Endothelial cell of umbilical vein (primary cell): Measurements from ENCODE around the gene BORA. TPM values are rescaled to one million over a fixed set of nuclear protein-coding genes. Genes with fewer than 3 reads are reported as not detected.

Source experiments
- BruUV-seq: library from RNA; stranded (reverse); fragments of 400-500 nt; replicated peaks from 2 replicates; lab custom pipeline; 2021; lab: Mats Ljungman, UMichigan
- CTCF ChIA-PET: fragments of 300-600, 350-600 bp; sonication (Branson Sonifier 250); formaldehyde crosslinking; loops from one replicate; lab custom pipeline; 2021; ENCODE audit warnings: antibody characterized with exemption, inconsistent platforms; lab: Charles Lee
- POLR2A ChIA-PET: fragments of 300-600, 350-600 bp; sonication (Branson Sonifier 250); formaldehyde crosslinking; loops from one replicate; lab custom pipeline; 2021; ENCODE audit warnings: antibody characterized with exemption, inconsistent platforms; lab: Charles Lee
- DNase-seq: peaks from one replicate; pipeline ENCODE4 v3.0.0-alpha.2; 2011; ENCODE audit warnings: low read depth, low spot score
- FAIRE-seq: peaks from 2 replicates; lab custom pipeline; 2011; peaks lifted over from hg19 to GRCh38; lab: Jason Lieb, UNC
- H2AFZ ChIP-seq: 2 replicates; pipeline ENCODE4 v1.6.0; 2012; ENCODE audit warnings: low read depth, low read length, control low read depth, inconsistent platforms
- H3K27ac ChIP-seq: 2 replicates; pipeline ENCODE4 v1.5.1; 2011; ENCODE audit warnings: low read depth, mild to moderate bottlenecking, control low read depth, low read length, moderate library complexity; ENCODE audit not compliant: insufficient read depth
- H3K27me3 ChIP-seq, 2 experiments: 2 replicates each; pipeline versions ENCODE4 v1.6.0 to v1.6.1; 2011; ENCODE audit warnings: low read length in 2 of 2, mixed read lengths in 1 of 2; ENCODE audit not compliant: control insufficient read depth in 2 of 2, insufficient read depth in 2 of 2
- H3K36me3 ChIP-seq, 2 experiments: 2 replicates in 1 of 2; 3 replicates in 1 of 2; pipeline ENCODE4 v1.5.1; 2011; ENCODE audit warnings: low read length in 2 of 2, mild to moderate bottlenecking in 1 of 2, moderate library complexity in 1 of 2; ENCODE audit not compliant: control insufficient read depth in 2 of 2, insufficient read depth in 2 of 2; ENCODE audit errors: extremely low read depth in 1 of 2
- H3K4me1 ChIP-seq: 3 replicates; pipeline ENCODE4 v1.5.1; 2011; ENCODE audit warnings: mild to moderate bottlenecking, low read length; ENCODE audit not compliant: control insufficient read depth, insufficient read depth; ENCODE audit errors: extremely low read depth
- H3K4me2 ChIP-seq: 2 replicates; pipeline ENCODE4 v1.6.1; 2011; ENCODE audit warnings: low read length, control low read depth, mixed read lengths; ENCODE audit not compliant: insufficient read depth
- H3K4me3 ChIP-seq, 3 experiments: fragments of 200-600 bp in 1 of 3; sonication (generic), shearing (Covaris generic) in 1 of 3; replicated peaks in 1 of 3; 2 replicates each; pipeline ENCODE4 v1.5.1; 2011 to 2016; ENCODE audit warnings: control low read depth in 3 of 3, low read length in 3 of 3, mild to moderate bottlenecking in 2 of 3, inconsistent platforms in 1 of 3, low read depth in 1 of 3, moderate library complexity in 1 of 3; ENCODE audit not compliant: insufficient read depth in 1 of 3
- H3K79me2 ChIP-seq: 2 replicates; pipeline ENCODE4 v1.6.0; 2012; ENCODE audit warnings: low read length, inconsistent platforms; ENCODE audit not compliant: control insufficient read depth, insufficient read depth
- H3K9ac ChIP-seq: replicated peaks from 2 replicates; pipeline ENCODE3; 2011; ENCODE audit warnings: low read length, control low read depth; ENCODE audit not compliant: insufficient read depth; ENCODE audit errors: extremely low read depth
- H3K9me1 ChIP-seq: replicated peaks from 3 replicates; pipeline ENCODE4 v1.6.0; 2011; ENCODE audit warnings: mild to moderate bottlenecking, low read length; ENCODE audit not compliant: control insufficient read depth, insufficient read depth; ENCODE audit errors: extremely low read depth
- H3K9me3 ChIP-seq: replicated peaks from 2 replicates; pipeline ENCODE4 v1.5.1; 2012; ENCODE audit warnings: low read length, inconsistent platforms; ENCODE audit not compliant: control insufficient read depth, insufficient read depth
- H4K20me1 ChIP-seq: replicated peaks from 2 replicates; pipeline ENCODE3; 2011; ENCODE audit warnings: mild to moderate bottlenecking, low read length; ENCODE audit not compliant: control insufficient read depth, insufficient read depth; ENCODE audit errors: extremely low read depth
- EZH2 ChIP-seq: IDR thresholded peaks from 2 replicates; pipeline ENCODE4 v1.6.1; 2012; ENCODE audit warnings: borderline replicate concordance, low read depth, mild to moderate bottlenecking, moderate library complexity, low read length, inconsistent platforms; ENCODE audit not compliant: severe bottlenecking
- FOS ChIP-seq: IDR thresholded peaks from 2 replicates; pipeline ENCODE4 v1.6.1; 2011; ENCODE audit warnings: mild to moderate bottlenecking, low read length, moderate library complexity, borderline replicate concordance; ENCODE audit not compliant: insufficient read depth
- GATA2 ChIP-seq: IDR thresholded peaks from 2 replicates; pipeline ENCODE4 v1.7.0; 2011; ENCODE audit warnings: low read depth, mild to moderate bottlenecking, moderate library complexity, mixed read lengths, low read length; ENCODE audit not compliant: insufficient read length, insufficient read depth
- JUN ChIP-seq: IDR thresholded peaks from 2 replicates; pipeline ENCODE4 v1.6.1; 2011; ENCODE audit warnings: borderline replicate concordance, low read depth; ENCODE audit not compliant: insufficient read length, insufficient read depth
- MYC ChIP-seq: IDR thresholded peaks from one replicate; pipeline ENCODE4 v1.6.1; 2011; ENCODE audit warnings: mild to moderate bottlenecking, low read depth, low read length
- POLR2A ChIP-seq: IDR thresholded peaks from 2 replicates; pipeline ENCODE4 v1.6.1; 2012; ENCODE audit warnings: low read depth, mild to moderate bottlenecking, control low read depth, low read length
- POLR2AphosphoS5 ChIP-seq: IDR thresholded peaks from 2 replicates; pipeline ENCODE4 v1.6.1; 2012; ENCODE audit warnings: low read depth, mild to moderate bottlenecking, control low read depth, low read length, moderate library complexity; ENCODE audit not compliant: insufficient read depth
- dilution Hi-C: fragments of 300-500 bp; cut with MboI; formaldehyde crosslinking; loops from one replicate; pipeline ENCODE4 v1.15.0; 2019; ENCODE audit warnings: low sequenced_read_pairs; ENCODE audit not compliant: extremely low pct_ligation_motif_present
- intact Hi-C: fragments of 100-400 bp; cut with micrococcal nuclease; formaldehyde crosslinking; loops from one replicate; pipeline ENCODE4 v1.10.0; 2022
- polyA plus RNA-seq, 4 experiments: library from polyadenylated mRNA; depleted of rRNA in 3 of 4; stranded (reverse) in 3 of 4; unstranded in 1 of 4; fragments of >200 nt; gene quantifications; 2 replicates each; pipeline versions ENCODE4 v1.2.1 to v1.2.3, GENCODE V29; 2011 to 2012; ENCODE audit warnings: missing spikeins in 1 of 4
- total RNA-seq: library from RNA; stranded (reverse); gene quantifications from 2 replicates; pipeline ENCODE4 v1.2.3, GENCODE V29; 2021
- TF ChIP-seq, protein P1 (sequence below): IDR thresholded peaks from 2 replicates; pipeline ENCODE4 v1.6.1; 2011; ENCODE audit not compliant: insufficient read depth, insufficient read length
- TF ChIP-seq, protein P2 (sequence below), 2 donors: IDR thresholded peaks; 1 replicate in 1 of 2; 2 replicates in 1 of 2; pipeline ENCODE4 v1.5.1; 2011; ENCODE audit warnings: low read length in 2 of 2, mild to moderate bottlenecking in 2 of 2, moderate library complexity in 2 of 2, control low read depth in 1 of 2, inconsistent platforms in 1 of 2, low read depth in 1 of 2; ENCODE audit not compliant: insufficient read depth in 1 of 2; ENCODE audit errors: extremely low read depth in 1 of 2

BORA gene
- total and polyA plus RNA-seq, 2 donors (not counting 3 experiments of a cell fraction or from before 2014, with no cell fraction given) = 3.2 to 11.2 TPM

DNA sequence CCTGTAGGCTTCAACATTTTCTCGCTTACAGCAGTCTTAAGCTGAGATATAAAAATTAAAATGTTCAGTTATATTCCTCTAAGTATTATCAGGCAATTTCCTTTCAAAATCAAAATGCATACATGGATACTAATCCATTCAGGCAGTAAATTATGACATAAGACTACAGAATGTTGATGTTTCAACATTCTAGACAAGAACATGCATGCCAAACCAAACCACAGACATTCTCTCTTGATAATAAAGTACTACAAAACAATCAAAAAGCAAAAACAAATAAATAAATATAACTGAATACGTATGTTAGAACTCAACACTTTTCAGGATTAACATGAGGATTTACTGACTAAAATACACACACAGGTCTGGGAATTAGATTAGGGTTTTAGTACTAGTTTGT is 46.3 kb downstream of the BORA start:
- intact Hi-C loops = no loop called here
- Histone ChIP-seq H4K20me1 (no peaks in the 10 kb centered on the region), H3K79me2 (peaks cover 18% of the 10 kb centered on the region), H3K9ac (no peak overlapping the region), H2AFZ (no peak overlapping the region), H3K27me3 (no peaks in the 10 kb centered on the region), H3K4me1 (no peaks in the 10 kb centered on the region), H3K4me2 (no peak overlapping the region), H3K36me3 (peaks cover 12 to 55% of the 10 kb centered on the region in 2 experiments), H3K9me1 (peaks cover 2% of the 10 kb centered on the region), H3K4me3 (no peak overlapping the region), H3K27ac (no peak overlapping the region), H3K9me3 (no peaks in the 10 kb centered on the region)
- no TSS peak for BruUV-seq
- POLR2A ChIA-PET = no interaction called here
- CTCF ChIA-PET = no interaction called here
- dilution Hi-C loops = no loop called here
- DNase-seq (no peak), FAIRE-seq (no peak)
- TF ChIP-seq POLR2A (no peak), GATA2 (no peak), MYC (no peak), FOS (no peak), POLR2AphosphoS5 (no peak), EZH2 (no peak), JUN (no peak)
- TF ChIP-seq, protein P1, sequence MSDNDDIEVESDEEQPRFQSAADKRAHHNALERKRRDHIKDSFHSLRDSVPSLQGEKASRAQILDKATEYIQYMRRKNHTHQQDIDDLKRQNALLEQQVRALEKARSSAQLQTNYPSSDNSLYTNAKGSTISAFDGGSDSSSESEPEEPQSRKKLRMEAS = no peak
- TF ChIP-seq, protein P2, sequence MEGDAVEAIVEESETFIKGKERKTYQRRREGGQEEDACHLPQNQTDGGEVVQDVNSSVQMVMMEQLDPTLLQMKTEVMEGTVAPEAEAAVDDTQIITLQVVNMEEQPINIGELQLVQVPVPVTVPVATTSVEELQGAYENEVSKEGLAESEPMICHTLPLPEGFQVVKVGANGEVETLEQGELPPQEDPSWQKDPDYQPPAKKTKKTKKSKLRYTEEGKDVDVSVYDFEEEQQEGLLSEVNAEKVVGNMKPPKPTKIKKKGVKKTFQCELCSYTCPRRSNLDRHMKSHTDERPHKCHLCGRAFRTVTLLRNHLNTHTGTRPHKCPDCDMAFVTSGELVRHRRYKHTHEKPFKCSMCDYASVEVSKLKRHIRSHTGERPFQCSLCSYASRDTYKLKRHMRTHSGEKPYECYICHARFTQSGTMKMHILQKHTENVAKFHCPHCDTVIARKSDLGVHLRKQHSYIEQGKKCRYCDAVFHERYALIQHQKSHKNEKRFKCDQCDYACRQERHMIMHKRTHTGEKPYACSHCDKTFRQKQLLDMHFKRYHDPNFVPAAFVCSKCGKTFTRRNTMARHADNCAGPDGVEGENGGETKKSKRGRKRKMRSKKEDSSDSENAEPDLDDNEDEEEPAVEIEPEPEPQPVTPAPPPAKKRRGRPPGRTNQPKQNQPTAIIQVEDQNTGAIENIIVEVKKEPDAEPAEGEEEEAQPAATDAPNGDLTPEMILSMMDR (IDR thresholded peaks at IDR 0.05; ENCODE audit: extremely low read depth in 1 of 2, insufficient read depth in 1 of 2, low read depth in 1 of 2, low read length in 2 of 2) = no peak
